Parathyroid adenoma (tissue), 2 donors: Measurements from ENCODE around the gene OPCML.

ENCODE experiments used
- H2AFZ ChIP-seq: fragments of 300-600 bp; sonication (generic); one replicate; pipeline ENCODE4 v1.7.0; 2017; ENCODE audit warnings: antibody characterized with exemption, mild to moderate bottlenecking
- H3K27ac ChIP-seq: fragments of 300-600 bp; sonication (generic); one replicate; pipeline ENCODE4 v1.7.0; 2017
- H3K27me3 ChIP-seq: fragments of 300-600 bp; sonication (generic); one replicate; pipeline ENCODE4 v1.7.0; 2017; ENCODE audit warnings: low read length; ENCODE audit not compliant: control insufficient read depth, insufficient read depth
- H3K36me3 ChIP-seq: fragments of 300-600 bp; sonication (generic); one replicate; pipeline ENCODE4 v1.7.0; 2017; ENCODE audit warnings: low read length; ENCODE audit not compliant: control insufficient read depth, insufficient read depth
- H3K4me1 ChIP-seq: fragments of 300-600 bp; sonication (generic); one replicate; pipeline ENCODE4 v1.7.0; 2017; ENCODE audit warnings: control low read depth
- H3K4me2 ChIP-seq: fragments of 300-600 bp; sonication (generic); one replicate; pipeline ENCODE4 v1.7.0; 2017; ENCODE audit warnings: low read length
- H3K4me3 ChIP-seq: fragments of 300-600 bp; sonication (generic); one replicate; pipeline ENCODE4 v1.7.0; 2017; ENCODE audit warnings: low read depth, low read length
- H3K79me2 ChIP-seq: fragments of 300-600 bp; sonication (generic); one replicate; pipeline ENCODE4 v1.7.0; 2017; ENCODE audit warnings: control low read depth
- H3K9ac ChIP-seq: fragments of 300-600 bp; sonication (generic); one replicate; pipeline ENCODE4 v1.7.0; 2017; ENCODE audit warnings: mild to moderate bottlenecking
- H3K9me3 ChIP-seq: fragments of 300-600 bp; sonication (generic); one replicate; pipeline ENCODE4 v1.7.0; 2017; ENCODE audit warnings: low read length; ENCODE audit not compliant: control insufficient read depth
- CTCF ChIP-seq: fragments of 300-600 bp; sonication (generic); IDR thresholded peaks from one replicate; pipeline ENCODE4 v1.7.0; 2017; ENCODE audit warnings: antibody characterized with exemption, mild to moderate bottlenecking
- donor health status: primary hyperparathyroidism.

The OPCML gene

GRCh38 chr11:132785878-132786277, 746.4 kb downstream of the OPCML start:
- Histone ChIP-seq H3K79me2 (no peaks in the 10 kb centered on the region), H3K9me3 (no peaks in the 10 kb centered on the region), H3K36me3 (no peaks in the 10 kb centered on the region), H3K9ac (no peak overlapping the region), H3K4me3 (no peak overlapping the region), H3K4me1 (peaks cover 15% of the 10 kb centered on the region), H2AFZ (no peak overlapping the region), H3K27ac (peak overlapping the region; percentile 78), H3K27me3 (no peaks in the 10 kb centered on the region), H3K4me2 (no peak overlapping the region)
- TF ChIP-seq CTCF = no peak

- H3K4me1 ChIP-seq = peaks cover 15% of the 10 kb centered on the region
- no peaks in the 10 kb centered on the region for H3K79me2 ChIP-seq
- H3K9ac ChIP-seq = no peak overlapping the region
- H3K36me3 ChIP-seq = no peaks in the 10 kb centered on the region
- no peak overlapping the region for H2AFZ ChIP-seq
- H3K27ac ChIP-seq = peak overlapping the region; percentile 78
- TF ChIP-seq CTCF = no peak
- no peak overlapping the region for H3K4me2 ChIP-seq
- no peak overlapping the region for H3K4me3 ChIP-seq
- no peaks in the 10 kb centered on the region for H3K9me3 ChIP-seq
- no peaks in the 10 kb centered on the region for H3K27me3 ChIP-seq
Observed at GRCh38 chr11:132784441-132784840, 747.9 kb downstream of the OPCML start.

GRCh38 chr11:132782102-132782501, 750.2 kb downstream of the OPCML start:
- Histone ChIP-seq H3K9ac (no peak overlapping the region), H3K79me2 (no peaks in the 10 kb centered on the region), H3K36me3 (no peaks in the 10 kb centered on the region), H3K4me1 (peaks cover 15% of the 10 kb centered on the region), H3K27me3 (no peaks in the 10 kb centered on the region), H3K27ac (no peak overlapping the region), H2AFZ (no peak overlapping the region), H3K4me2 (no peak overlapping the region), H3K9me3 (no peaks in the 10 kb centered on the region), H3K4me3 (no peak overlapping the region)
- no peak for TF ChIP-seq CTCF

- Histone ChIP-seq H3K36me3 (no peaks in the 10 kb centered on the region), H3K4me1 (peaks cover 11% of the 10 kb centered on the region), H3K9ac (no peak overlapping the region), H3K79me2 (no peaks in the 10 kb centered on the region), H3K4me3 (no peak overlapping the region), H2AFZ (no peak overlapping the region), H3K27ac (no peak overlapping the region), H3K27me3 (no peaks in the 10 kb centered on the region), H3K4me2 (no peak overlapping the region), H3K9me3 (no peaks in the 10 kb centered on the region)
- TF ChIP-seq CTCF = no peak
Observed at GRCh38 chr11:132780046-132780445, 752.3 kb downstream of the OPCML start.

GRCh38 chr11:132779497-132779896, 752.8 kb downstream of the OPCML start:
- TF ChIP-seq CTCF = no peak

More at GRCh38 chr11:132779497-132779896, 752.8 kb downstream of the OPCML start:
- Histone ChIP-seq H2AFZ (no peak overlapping the region), H3K9me3 (no peaks in the 10 kb centered on the region), H3K9ac (no peak overlapping the region), H3K4me2 (no peak overlapping the region), H3K79me2 (no peaks in the 10 kb centered on the region), H3K27ac (no peak overlapping the region), H3K36me3 (no peaks in the 10 kb centered on the region), H3K27me3 (no peaks in the 10 kb centered on the region), H3K4me3 (no peak overlapping the region), H3K4me1 (peaks cover 10% of the 10 kb centered on the region)
